Progenitor cell of endocrine pancreas (in vitro differentiated cells): ENCODE results near the gene BARHL2. TPM values are rescaled to one million over a fixed set of nuclear protein-coding genes. Genes with fewer than 3 reads are reported as not detected.

Experiments
- DNase-seq: peaks from one replicate; pipeline ENCODE4 v3.0.0; 2021; ENCODE audit warnings: low spot score; ENCODE audit not compliant: unreplicated experiment
- H3K27ac Mint-ChIP-seq: 2 replicates; pipeline ENCODE4 v1.8.0; 2021; ENCODE audit warnings: mild to moderate bottlenecking, moderate library complexity, mixed read lengths
- H3K27me3 Mint-ChIP-seq: 2 replicates; pipeline ENCODE4 v1.8.0; 2021; ENCODE audit warnings: mixed read lengths
- H3K36me3 Mint-ChIP-seq: 2 replicates; pipeline ENCODE4 v1.8.0; 2022; ENCODE audit warnings: mixed read lengths; ENCODE audit not compliant: insufficient read depth
- H3K4me1 Mint-ChIP-seq: 2 replicates; pipeline ENCODE4 v1.8.0; 2021; ENCODE audit warnings: low read depth, mixed read lengths
- H3K4me3 Mint-ChIP-seq: 2 replicates; pipeline ENCODE4 v1.8.0; 2021; ENCODE audit warnings: low read depth, mild to moderate bottlenecking, moderate library complexity, mixed read lengths
- H3K9me3 Mint-ChIP-seq: 2 replicates; pipeline ENCODE4 v1.8.0; 2021; ENCODE audit warnings: low read depth, mixed read lengths
- CTCF ChIP-seq: fragments of 200-600 bp; sonication (generic); IDR thresholded peaks from one replicate; pipeline ENCODE4 v1.5.0; 2021; ENCODE audit warnings: antibody characterized with exemption, mild to moderate bottlenecking; ENCODE audit not compliant: unreplicated experiment
- total RNA-seq: library from RNA; stranded (reverse); gene quantifications from 2 replicates; pipeline ENCODE4 v1.2.1, GENCODE V29; 2021

The BARHL2 gene
- total RNA-seq, 1 donor from 2014 or later = not detected

DNA sequence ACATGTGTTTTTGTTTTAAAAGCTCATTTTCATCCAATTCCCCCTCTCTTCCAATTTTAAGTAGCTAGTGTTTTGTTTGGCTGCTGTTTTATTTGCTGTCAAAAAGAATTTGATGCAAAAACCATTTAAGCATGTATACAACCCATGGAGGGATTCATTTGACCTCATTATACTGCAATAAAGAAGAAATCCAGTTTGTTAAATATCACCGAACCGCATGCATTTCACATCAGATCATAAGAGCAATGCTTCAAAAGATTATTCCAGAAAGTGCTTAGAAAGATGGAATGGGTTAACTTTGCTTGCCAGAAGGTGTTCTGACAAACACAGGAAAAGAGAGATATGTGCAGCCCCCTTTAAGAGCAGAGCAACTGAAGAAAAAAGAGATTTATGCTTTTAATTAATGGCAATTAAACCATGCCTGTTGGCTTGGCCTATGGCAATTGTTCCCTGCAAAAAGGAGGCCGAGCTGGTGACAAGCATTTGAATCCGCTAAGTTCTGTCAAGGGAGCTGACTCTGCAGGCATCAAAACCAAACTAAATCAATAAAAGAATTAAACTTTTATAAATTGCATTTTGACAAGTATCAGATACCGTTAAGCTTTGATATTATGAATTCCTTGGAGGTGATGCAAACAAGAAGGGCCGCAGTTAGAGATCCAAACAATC is 14.4 kb upstream of the BARHL2 start:
- H3K4me1 Mint-ChIP-seq = peaks cover 10% of the 10 kb centered on the region

DNA sequence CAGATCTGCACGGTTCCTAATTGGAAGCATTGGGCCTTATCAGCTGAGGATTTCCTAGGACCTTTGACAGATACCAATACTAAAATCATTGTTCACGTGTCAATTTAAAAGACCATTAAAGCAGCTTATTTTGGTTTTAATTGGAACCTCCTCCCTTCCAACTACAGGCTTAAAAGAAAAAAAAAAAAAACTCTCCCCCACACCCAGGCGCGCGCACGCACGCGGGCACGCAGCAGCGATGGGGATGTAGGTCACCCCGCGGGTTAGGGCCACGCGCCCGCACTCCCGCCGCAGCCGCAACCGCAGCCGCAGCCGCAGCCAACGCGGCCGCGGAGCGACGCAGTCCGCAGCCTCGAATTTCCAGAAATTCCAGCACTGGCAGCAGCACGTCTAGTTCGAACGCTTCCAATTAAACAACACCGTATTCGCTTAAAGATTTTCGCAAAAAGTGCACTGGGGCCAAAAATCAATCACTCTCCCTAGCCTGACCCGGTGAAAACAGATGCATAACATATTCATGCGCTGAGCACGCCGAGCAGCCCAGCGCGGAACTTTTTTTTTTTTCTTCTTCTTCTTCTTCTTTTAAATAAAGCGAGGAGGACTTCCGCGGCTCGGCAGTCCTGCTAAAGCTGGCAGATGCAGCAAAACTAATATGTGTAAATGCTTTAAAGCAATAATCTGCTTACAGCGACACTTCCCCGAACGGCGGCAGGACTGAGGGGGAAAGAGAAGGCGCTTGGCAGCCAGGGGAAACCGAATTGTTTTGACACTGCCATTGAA is 13.3 kb upstream of the BARHL2 start:
- no peaks in the 10 kb centered on the region for H3K36me3 Mint-ChIP-seq
- H3K9me3 Mint-ChIP-seq = no peaks in the 10 kb centered on the region
- TF ChIP-seq CTCF = no peak
- peaks cover 19% of the 10 kb centered on the region for H3K4me1 Mint-ChIP-seq
- H3K27ac Mint-ChIP-seq = peak overlapping the region; percentile 21
- DNase-seq = no peak
- peaks cover 93% of the 10 kb centered on the region for H3K27me3 Mint-ChIP-seq
- H3K4me3 Mint-ChIP-seq = peak overlapping the region; percentile 62

More for the DNA sequence above, 14.4 kb upstream of the BARHL2 start:
- Mint-ChIP-seq H3K36me3 (no peaks in the 10 kb centered on the region), H3K27ac (no peak overlapping the region), H3K27me3 (peaks cover 87% of the 10 kb centered on the region), H3K4me3 (no peak overlapping the region), H3K9me3 (no peaks in the 10 kb centered on the region)
- no peak for TF ChIP-seq CTCF
- DNase-seq = no peak

DNA sequence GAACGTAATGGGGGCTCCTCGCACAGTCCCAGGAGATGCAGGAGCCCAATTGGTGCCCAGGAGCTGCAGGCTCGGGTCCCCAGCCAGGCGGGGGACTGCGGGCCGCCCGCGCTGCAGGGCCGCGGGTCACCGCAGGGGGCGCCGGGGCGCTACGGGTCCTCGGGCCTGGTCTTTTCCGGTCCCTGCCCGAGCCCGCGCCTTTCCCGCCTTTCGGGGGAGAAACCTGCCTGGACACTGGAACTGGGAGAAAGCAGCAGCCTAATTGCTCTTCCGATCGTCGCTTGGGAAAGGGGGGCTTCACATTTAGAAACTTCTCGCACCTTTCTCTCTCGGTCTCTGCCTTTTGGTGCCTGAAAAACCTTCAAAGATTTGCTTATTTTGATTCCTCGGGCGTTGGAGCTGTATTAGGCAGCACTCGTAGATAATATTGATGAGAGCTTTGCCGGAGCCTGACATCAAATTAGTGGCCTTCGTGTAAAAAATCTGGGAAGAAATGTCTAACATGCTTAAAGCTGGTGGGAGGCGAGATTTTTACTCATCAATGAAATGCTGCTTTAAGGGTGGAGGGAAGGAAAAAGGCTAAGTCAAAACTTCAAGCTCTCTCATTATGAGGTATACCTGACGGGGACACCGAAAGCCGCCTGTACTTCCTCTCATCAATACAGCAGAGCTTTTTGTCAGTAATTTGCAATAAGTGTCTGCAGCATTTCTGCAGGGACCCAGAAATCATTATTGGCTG is 12.6 kb upstream of the BARHL2 start:
- Mint-ChIP-seq H3K4me1 (peaks cover 24% of the 10 kb centered on the region), H3K9me3 (no peaks in the 10 kb centered on the region), H3K4me3 (peak overlapping the region; percentile 20), H3K36me3 (no peaks in the 10 kb centered on the region), H3K27ac (peak overlapping the region; percentile 4), H3K27me3 (peaks cover 95% of the 10 kb centered on the region)
- no peak for DNase-seq
- peak; percentile 83 for TF ChIP-seq CTCF

DNA sequence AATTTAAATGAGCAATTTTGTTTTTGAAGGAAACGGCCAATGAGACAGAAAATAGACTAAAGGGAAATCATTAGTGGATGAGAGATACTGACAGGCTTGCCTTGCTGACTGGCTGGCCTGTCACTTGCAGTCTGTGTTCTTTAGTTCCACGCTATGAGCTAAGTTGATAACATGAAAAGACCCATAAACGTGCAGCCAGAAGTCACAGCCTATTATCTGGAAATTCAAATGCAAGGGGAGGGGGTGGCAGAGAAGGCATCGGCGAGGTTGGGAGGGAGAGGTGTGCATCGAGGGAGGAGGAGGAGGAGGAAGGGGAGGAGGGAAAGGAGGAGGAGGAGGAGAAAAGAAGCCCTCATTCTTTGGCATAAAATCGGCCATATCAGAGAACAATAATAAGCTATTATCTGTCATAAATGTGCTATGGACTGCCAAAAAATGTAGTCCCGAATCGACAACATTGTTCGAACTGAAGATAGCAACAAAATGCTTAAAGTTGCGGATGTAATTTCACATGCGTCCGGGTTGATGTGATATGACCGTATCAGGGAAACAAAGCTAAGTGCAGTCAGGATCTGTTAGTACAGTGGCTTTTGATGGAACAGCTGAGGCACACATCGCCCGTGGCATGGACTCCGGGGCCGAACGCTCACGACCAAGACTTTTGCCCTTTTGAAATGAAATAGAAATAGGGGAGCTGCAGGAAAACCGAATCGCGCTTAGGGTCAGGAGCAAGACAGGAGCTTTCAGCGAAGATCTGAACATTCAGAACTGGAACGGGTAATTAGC is 11.6 kb upstream of the BARHL2 start:
- DNase-seq = no peak
- no peaks in the 10 kb centered on the region for H3K36me3 Mint-ChIP-seq
- peaks cover 26% of the 10 kb centered on the region for H3K4me1 Mint-ChIP-seq
- H3K27ac Mint-ChIP-seq = peak overlapping the region; percentile 80
- no peaks in the 10 kb centered on the region for H3K9me3 Mint-ChIP-seq
- H3K4me3 Mint-ChIP-seq = no peak overlapping the region
- H3K27me3 Mint-ChIP-seq = peaks cover 98% of the 10 kb centered on the region
- no peak for TF ChIP-seq CTCF
